H1 (cell line): ENCODE results near the gene ZNF148.

Experiments
- EP300 ChIP-seq, 2 experiments: IDR thresholded peaks; 1 replicate in 1 of 2; 2 replicates in 1 of 2; pipeline ENCODE4 v1.6.1; 2011 to 2012; ENCODE audit warnings: low read depth in 2 of 2, low read length in 2 of 2, mild to moderate bottlenecking in 2 of 2, borderline replicate concordance in 1 of 2, inconsistent platforms in 1 of 2, moderate library complexity in 1 of 2
- GTF2F1 ChIP-seq: IDR thresholded peaks from 2 replicates; pipeline ENCODE4 v1.6.1; 2012; ENCODE audit warnings: low read depth, low read length, improper control_type of control experiment, borderline replicate concordance

DNA sequence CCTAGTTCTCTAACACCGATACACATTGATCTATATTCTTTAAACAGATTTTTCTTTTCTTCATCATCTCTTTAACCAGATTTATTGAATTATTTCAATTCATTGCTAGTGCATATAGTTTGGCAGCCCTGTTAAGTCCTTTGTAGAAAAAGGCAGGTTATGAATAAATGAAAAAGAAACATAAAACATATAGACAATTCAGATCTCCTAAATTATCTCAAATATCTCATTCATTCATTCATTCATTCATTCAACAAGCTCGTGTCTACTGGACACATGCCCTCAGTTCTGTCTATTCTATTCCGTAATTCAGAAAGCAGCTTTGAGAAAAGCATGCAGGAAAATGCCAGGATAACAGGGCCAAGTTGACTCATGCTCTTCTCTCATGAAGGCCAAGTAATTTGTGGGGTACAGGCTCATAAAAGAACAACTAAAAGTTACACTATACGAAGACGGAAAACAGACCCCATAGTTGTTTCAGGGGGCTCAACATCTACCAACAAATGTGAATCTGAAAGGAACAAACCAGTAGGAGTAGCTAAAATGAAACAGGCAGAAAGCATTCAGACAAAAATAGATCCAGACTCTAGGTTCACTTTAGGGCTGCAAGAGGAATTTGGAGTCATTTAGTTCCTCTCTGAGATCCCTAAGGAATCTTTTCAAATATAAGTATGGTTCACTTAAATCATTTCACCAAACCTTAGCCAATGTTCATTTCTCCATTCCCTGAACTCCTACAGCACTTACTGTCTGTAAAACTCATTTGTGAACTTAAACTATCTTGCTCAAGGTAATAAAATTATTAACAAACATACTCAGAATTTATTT is 7.5 kb downstream of the ZNF148 start:
- no peak for TF ChIP-seq EP300 (IDR thresholded peaks at IDR 0.05; ENCODE audit: borderline replicate concordance in 1 of 2, low read depth in 2 of 2, low read length in 2 of 2)
- no peak for TF ChIP-seq GTF2F1
